Hindlimb muscle (tissue), 1 donor: ENCODE measurements around the gene ZNHIT2. TPM values are rescaled to one million over a fixed set of nuclear protein-coding genes. Genes with fewer than 3 reads are reported as not detected.
"Not testable (repeated sequence)": the region's sequence is repeated elsewhere in the genome, so short reads cannot be mapped to it uniquely, and the experiment has no call there.

Experiments used
- DNase-seq: peaks from one replicate; pipeline ENCODE4 v3.0.0-alpha.2; 2013
- polyA plus RNA-seq: library from polyadenylated mRNA; unstranded; fragments of 120-200 nt; gene quantifications from one replicate; pipeline ENCODE4 v1.2.1, GENCODE V29; 2013; ENCODE audit not compliant: insufficient read length

ZNHIT2 gene
- polyA plus RNA-seq, result 4.4 TPM

DNA sequence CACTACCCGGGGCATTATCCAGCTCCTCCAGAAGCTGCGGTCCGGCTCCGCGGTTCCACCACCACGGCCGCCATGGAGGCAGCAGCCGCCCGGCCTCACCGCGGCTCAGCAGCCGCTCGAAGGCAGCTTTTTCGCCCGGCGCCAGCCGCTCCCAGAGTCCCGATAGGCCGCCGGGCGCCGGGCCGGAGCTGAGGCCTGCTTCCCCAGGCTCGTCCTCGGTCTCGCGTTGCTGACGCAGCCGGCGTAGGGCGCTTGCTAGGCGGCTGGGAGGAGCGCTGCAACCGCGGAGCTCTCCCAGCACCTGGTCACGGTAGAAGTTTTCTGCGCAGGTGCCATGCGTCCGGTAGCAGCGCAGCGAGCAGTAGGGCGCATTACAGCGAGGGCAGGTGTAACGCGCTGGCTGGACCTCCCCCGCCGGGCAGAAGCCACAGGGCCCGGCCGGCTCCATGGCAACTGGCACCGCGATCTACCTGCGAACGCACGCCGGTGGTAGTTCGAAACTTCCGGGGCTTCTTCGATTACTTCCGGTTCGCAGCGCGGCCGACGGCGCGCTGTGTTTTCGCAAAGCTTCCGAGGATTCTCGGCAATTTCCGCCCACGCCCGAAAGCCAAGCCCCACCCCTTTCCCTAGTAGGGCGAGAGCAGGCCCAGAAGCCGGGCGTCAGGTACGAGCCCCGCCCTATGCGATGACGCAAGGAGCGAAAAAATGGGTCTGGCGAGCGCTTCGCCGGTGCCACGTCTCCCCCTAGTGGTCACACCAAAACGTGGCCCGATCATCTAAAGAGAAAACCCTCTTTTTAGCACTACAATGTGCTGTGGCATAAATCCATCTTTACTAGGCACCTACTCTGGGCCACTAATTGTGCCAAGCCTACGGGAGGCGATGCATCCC, at the start of gene ZNHIT2:
ZNHIT2 (minus strand) TSS at position 496 of the 891 bp plus-strand sequence; CDS start at position 448, 48 bp downstream.
- DNase-seq, result peak; percentile 99

DNA sequence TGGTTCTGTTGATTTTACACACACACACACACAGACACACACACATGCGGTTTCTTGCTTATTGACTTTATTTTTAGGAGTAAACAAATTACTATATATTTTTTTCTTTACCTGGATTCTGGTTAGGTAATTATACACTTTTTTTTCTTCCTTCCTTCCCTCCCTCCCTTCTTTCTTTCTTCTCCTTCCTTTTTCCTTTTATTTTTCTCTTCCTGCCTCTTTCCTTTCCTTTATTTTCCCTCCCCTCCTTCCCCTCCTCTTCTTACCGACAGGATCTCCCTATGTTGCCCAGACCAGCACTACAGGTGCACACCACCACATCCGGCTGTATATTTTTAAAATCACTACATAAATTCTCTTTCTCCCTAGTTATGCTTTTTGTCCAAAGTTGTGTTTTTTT, 49.4 kb upstream of the ZNHIT2 start:
- DNase-seq, result no peak

DNA sequence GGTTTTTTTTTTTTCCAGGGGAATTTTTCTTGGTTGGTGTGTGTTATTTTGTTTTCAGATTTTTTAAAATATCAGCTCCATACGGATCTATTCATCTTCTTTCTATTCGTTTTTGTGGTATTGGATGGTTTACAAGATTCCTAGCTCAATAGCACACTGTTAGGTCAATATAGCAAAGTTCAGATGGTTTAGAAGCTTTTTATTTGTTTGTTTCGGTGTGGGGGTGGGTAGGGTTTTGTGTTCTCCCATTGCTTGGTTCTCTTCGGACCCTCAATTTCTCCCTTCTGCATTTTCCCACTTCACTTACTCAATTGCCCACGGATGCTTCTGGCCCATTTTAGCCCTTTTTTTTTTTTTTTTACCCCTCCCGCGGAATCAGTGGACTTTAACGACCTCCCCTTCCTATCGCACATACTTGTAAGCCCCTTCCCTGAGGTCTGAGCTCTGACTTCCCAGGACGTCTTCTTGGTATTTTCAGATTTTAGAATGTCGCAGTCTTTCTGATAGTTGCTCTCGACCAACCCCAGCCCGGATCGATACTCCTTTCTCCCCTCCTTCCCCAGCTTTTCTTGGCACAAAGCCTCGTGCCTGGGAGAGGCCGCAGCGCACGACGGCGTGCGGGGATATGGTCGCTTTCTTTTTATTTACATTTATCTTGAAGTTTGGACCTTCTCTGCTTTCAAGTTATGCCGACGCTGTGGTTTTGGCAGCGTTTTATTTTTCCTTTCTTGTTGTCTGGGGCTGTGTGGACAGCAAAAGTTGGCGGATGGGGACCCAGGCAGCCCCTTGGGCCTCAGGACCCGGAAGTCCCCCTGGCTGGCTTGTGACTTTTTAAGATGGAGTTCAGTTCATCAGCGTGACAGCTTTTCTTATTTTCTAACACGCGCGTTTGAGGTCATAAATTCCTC, 48.2 kb upstream of the ZNHIT2 start:
- no peak for DNase-seq

DNA sequence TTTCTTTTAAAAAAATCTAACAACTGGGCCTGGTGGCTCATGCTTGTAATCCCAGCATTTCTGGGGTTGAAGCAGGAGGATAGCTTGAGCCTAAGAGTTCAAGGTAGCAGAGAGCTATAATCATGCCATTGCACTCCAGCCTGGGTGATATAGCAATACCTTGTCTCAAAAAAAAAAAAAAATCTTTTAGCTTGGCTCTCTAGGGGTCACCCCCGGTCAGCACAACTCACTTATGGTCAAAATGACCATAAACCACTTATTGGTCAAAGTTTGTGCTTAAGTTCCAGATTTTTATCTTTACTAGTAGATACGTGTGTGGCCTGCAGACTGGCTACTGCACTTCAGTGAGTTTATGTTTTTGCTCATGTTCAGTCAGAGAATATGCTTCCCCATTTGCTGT, 46.2 kb upstream of the ZNHIT2 start:
- DNase-seq, result no peak

DNA sequence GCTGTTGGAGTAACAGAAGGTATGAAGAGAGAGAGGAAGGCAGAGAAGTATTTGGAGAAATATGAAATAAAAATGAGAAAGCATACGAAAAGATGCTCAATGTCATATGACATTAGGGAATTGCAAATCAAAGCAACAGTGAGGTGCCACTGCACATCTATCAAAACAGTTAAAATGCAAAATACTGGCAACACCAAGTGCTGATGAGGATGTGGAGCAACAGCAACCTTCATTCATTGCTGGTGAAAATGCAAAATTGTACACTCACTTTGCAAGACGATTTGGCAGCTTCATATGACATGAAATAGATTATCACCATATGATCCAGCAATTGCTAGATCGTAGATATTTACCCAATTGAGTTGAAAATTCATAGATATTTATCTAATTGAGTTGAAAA, 43.1 kb upstream of the ZNHIT2 start:
- DNase-seq, result no peak

DNA sequence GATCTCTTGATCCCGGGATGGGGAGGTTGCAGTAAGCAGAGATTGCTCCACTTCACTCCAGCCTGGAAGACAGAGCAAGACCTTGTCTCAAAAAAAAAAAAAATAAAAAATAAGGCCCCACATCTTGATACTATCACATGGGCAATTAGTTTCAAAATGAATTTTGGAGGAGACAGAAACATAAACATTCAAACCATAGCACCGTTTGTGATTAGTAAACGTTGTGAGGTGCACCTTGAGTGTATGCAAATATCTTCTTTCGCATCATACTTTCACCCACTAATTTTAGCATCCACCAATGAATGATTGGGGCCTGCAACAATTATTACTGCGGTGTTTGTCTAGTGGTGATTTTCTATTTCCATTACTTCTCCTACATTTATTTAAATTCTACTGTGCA, 41.5 kb upstream of the ZNHIT2 start:
- no peak for DNase-seq

DNA sequence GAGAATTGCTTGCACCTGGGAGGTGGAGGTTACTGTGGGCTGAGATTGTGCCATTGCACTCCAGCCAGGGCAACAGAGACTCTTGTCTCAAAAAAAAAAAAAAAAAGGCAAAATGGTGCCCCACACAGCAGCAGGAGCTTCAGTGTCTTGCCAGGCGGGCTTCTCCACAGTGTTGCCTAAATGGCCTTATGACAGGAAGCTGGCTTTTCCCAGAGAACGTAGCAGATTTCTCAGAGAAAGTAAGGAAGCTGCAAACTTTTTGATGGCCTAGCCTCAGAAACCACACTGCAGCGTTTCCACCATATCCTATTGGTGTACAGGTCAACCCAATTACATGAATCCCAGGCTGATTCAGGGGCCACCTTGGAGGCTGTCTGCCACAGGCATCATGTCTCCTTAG, 39.8 kb upstream of the ZNHIT2 start:
- no peak for DNase-seq

DNA sequence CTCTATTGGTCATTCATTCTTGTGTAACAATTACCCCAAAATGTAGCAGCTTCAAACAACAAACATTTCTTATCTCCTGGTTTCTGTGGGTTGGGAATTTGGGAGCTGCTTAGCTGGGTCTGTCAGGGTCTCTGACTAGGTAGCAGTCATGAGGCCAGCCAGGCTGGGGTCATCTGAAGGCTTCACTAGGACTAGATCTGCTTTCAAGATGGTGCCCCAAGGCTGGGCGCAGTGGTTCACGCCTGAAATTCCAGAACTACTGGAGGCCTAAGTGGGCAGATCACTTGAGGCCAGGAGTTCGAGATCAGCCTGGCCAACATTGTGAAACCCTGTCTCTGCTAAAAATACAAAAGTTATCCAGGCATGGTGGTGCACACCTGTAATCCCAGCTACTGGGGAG, 39.4 kb upstream of the ZNHIT2 start:
- DNase-seq, result no peak

DNA sequence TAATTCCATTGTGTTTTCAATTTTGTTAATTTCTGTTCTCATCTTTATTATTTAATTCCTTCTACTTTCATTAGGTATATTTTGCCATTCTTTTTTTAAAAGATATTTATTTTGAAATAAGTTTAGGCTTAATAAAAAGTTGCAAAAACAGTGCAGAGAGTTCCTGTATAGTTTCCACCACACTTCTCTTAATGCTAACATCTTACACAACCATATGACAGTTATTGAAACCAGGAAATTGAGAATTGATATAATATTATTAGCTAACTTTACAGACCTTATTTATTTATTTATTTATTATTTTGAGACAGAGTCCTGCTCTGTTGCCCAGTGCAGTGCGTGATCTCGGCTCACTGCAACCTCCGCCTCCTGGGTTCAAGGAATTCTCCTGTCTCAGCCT, 38.8 kb upstream of the ZNHIT2 start:
- DNase-seq, result no peak

DNA sequence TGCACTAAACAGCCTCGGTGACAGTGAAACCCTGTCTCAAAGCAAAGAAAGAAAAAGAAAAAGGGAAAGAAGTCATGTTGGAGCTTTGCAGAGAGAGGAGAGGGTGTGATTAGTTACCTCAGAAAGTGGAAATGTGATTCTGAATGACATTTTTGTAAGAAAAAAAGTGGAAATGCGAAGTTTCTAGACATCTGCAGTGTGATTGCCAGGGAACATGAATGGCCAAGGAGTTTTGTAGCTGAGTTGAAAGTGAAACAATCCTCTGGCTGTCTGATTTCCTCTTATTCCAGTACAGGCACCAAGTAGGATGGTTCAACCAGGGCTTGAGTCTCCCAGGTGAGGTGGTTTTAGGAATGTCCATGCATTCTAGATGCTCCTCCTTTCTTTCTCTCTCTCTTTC, 34.6 kb upstream of the ZNHIT2 start:
- DNase-seq, result no peak

DNA sequence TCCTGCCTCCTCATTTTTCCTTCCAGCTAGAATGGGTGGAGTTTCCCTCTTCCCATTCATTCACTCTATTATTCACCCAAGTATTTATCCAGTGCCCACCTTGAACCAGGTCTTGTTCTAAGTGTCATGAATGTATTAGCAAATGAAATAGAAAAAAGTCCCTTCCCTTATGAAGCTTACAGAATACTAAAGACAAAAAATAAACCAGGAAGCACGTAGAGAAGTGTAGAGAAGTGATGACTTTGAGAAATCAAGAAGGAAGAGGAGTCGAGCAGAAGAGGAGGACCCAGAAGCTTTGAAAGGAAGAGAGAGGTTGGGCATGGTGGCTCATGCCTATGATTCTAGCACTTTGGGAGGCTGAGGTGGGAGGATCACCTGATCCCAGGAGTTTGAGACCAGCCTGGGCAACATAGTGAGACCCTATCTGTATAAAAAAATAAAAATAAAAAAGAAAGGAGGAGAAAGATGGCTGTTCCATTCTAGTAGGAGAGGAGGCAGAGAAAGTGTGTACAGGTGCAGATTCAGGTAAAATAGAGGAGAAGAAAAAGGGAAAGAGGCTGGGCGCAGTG, 33.9 kb upstream of the ZNHIT2 start:
- DNase-seq, result no peak

DNA sequence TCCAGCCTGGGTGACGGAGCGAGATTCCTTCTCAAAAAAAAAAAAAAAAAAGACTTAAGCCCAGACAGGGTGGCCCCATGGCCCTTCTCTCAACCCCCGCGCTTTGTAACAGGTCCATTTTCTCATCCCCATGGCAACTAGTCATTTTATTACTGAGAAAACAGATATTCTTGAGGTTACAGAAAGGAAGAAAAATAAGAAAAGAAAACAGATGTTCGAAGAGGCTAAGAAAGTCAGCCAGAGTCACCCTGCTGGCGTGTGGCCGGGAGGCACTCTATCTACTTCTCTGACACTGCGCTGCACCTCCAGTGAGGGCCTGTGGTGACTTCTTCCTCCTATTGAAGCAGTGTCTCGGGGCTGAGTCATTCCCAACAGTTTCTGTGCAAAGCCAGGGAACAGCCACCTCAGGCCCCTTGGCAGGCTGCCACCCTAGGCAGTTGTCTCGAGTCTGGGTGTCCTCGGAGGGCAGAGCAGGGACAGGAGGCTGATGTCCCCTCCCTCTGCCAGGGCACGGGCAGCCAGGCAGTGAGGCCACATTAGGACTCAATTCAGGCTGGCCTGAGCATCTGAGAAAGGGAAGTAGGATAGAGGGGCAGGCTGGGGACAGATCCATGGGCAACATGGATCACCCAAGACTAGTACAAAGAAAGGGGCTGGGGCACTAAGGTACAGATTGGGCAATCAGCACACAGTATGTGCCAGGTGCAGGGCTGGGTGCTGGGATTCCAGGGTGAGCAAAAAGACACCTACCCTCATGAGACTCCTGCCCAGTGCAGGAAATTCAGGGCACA, 33.2 kb upstream of the ZNHIT2 start:
- peak; percentile 72 for DNase-seq

DNA sequence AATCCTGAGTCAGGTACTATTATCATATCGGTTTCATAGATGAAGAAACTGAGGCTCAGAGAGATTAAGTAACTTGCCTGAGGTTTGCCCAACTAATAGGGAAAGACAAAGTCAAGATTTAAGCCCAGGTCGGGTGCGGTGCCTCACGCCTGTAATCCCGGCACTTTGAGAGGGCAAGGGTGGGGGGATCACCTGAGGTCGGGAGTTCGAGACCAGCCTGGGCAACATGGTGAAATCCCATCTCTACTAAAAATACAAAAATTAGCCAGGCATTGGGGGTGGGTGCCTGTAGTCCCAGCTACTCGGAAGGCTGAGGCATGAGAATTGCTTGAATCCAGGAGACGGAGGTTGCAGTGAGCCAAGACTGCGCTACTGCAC, 32.6 kb upstream of the ZNHIT2 start:
- not testable (repeated sequence) for DNase-seq

DNA sequence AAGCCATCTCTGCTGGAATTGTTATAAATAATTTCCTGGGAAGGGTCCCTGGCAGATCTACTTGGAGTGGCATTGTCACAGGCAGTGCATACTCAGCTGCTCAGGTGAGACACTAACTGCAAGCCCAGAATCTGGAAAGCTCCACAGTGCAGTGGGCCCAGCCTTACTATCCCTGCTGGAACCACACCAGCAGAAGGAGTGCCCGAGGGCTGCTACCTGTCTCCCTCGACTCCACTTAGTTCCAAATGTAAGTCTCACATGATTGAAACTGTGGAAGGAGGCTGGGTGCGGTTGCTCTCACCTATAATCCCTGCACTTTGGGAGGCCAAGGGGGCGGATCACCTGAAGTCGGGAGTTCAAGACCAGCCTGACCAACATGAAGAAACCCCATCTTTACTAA, 31.2 kb upstream of the ZNHIT2 start:
- no peak for DNase-seq

DNA sequence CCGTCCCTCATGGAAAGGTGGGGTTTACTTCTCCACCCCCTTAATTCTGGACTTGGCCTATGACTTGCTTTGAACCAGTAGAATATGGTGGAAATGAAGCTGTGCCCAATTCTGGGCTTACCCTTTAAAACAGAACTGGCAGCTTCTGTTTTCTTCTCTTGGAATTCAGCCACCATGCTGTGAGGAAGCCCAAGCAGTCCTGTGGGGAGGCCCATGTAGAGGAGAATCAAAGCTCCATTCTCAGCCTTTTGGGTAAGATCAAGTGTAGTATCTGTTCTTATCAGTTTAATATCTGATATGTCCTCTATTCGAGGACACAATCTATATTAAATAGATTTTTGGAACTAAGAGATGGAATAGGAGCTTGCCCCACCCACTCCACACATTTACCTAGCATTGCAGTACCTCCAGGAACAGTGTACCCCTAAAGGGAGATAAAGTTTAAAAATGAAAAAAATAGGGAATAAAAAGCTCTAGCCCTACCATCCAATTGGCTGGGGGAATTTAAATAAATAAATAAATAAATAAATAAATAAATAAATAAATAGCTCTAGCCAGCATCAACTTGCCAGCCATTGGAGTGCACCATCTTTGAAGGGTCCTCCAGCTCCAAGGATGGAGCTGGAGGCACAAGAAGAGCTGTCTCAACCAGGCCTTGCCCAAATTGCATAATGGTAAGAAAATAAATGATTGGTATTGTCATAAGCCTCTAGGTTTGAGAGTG, 30.0 kb upstream of the ZNHIT2 start:
- DNase-seq, result no peak

DNA sequence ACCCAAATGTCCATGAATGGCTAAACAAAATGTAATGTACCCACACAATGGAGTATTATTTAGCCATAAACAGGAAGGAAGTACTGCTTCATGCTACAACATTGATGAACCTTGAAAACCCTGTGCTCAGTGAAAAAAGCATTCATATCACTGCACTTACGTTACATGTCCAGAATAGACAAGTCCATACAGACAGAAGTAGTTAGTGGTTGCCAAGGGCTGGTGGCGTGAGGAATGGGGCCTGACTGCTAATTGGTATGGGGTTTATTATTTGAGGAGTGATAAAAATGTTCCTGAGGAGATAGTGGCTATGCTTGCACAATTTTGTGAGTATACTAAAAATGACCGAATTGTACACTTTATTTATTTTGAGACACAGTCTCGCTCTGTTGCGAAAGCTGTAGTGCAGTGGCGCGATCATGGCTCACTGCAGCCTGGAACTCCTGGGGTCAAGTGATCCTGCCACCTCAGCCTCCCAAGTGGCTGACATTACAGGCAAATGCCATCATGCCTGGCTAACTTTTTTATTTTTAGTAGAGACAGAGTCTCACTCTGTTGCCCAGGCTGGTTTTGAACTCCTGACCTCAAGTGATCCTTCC, 24.5 kb upstream of the ZNHIT2 start:
- DNase-seq, result no peak

DNA sequence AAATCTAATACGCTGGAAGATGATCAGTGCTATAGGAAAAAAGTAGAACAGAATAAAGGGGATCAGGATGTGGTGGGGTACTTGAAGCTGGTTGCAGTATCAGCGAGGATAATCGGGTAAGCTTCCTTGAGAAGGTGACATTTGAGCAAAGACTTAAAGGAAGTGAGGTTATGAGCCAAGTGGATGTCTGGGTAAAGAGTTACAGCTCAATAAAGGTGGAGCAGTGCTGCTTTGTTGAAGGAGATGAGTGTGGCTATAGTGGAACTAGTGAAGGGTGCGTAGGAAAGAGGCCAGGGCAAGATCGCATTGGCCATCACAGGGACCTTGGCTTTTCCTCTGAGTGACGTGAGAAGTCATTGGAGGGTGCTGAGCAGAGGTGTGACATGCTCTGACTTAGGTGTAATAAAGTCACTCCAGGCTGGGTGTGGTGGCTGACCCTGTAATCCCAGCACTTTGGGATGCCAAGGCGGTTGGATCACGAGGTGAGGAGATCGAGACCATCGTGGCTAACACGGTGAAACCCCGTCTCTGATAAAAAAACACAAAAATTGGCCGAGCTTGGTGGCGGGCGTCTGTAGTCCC, 19.1 kb upstream of the ZNHIT2 start:
- no peak for DNase-seq

DNA sequence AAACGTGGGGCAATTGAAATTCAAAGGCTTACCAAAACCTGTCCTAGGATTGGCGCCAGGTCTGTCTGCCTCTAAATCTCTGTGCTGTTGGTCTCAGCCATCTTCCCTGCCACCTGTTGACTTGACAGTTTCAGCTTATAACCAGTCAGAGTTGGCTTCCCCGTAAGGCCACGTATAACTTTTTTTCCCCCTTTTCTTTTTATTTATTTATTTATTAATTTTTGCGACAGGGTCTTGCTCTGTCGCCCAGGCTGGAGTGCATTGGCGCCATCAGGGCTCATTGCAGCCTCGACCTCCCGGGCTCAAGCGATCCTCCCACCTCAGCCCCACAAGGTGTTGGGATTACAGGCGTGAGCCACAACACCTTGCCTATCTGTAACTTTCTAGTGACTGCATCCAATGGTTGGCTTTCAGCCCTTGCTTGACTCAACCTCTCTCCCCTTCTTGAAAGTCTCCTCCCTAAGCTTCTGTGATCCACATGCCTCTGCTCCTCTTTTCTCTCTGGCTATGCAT, 18.2 kb upstream of the ZNHIT2 start:
- DNase-seq, result no peak

DNA sequence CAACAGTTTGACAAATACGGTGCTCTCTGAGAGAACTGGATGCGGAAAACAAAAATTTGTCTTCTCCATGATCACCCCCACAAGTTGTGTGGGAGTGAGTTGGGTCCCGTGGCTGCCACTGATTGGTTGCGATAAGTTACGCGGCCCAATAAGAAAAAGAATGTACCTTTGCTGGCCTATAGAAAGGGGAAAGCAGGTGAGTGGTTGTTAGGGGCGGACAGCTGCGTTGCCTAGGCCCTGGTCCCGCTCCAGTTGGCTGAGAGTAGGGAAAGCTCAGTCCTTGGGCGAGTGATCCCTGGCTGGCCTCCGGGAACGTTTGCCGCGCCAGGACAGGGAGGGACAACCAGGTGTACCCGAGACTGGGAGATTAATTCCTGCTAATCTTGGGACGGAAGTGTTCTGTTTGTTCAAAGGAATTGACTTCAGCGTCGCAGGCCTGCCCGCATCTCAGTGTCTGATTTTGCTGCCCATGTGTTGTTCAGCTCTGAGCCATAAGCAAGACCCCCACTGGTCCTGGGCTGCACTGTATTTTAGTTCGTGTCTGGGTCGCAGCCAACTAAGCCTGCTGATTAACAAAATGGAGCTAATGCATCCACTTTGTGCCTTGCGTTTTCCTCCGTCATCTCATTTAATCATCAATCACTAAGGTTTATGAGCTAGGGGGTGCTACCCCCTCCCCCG, 17.6 kb upstream of the ZNHIT2 start:
- DNase-seq, result peak; percentile 91
